HG02588 (cell line): ENCODE data around the gene DDIT3.
"Not testable (repeated sequence)": the region's sequence is repeated elsewhere in the genome, so short reads cannot be mapped to it uniquely, and the experiment has no call there.

Source experiments
- ATAC-seq: cut with Tn5 transposase; IDR thresholded peaks from one replicate; pipeline ENCODE4 v1.9.1; 2021; ENCODE audit warnings: mild to moderate bottlenecking, moderate library complexity; ENCODE audit not compliant: unreplicated experiment

The DDIT3 gene

GRCh38 chr12:57514246-57514645 lies 6.1 kb downstream of the DDIT3 start:
- ATAC-seq: not testable (repeated sequence)

DNA sequence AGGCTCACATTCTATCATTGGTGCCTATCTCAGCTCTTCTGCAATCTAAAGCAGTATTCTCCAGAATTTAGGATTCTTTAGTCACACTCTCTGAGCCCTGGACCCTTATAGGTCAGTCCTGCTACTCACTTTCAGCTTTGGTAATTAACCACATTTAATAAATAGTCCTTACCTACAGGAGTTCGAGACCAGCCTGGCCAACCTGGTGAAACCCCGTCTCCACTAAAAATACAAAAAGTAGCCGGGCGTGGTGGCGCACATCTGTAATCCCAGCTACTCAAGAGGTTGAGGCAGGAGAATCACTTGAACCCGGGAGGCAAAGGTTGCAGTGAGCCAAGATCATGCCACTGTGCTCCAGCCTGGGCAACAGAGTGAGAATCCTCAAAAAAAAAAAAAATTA lies 6.6 kb downstream of the DDIT3 start:
- not testable (repeated sequence) for ATAC-seq

- ATAC-seq: no peak
Observed at GRCh38 chr12:57513266-57513665, 7.0 kb downstream of the DDIT3 start.

DNA sequence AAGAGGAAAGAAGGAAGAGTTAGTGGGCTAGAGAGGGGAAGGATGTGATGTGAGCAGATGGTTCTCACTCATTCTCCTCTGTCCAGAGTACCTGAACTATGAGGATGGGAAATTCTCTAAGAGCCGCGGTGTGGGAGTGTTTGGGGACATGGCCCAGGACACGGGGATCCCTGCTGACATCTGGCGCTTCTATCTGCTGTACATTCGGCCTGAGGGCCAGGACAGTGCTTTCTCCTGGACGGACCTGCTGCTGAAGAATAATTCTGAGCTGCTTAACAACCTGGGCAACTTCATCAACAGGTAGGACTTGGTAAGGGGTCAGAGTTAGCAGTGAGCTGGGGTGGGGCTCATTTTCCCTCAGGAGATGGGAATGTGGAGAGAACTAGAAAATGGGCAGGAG lies 7.6 kb downstream of the DDIT3 start:
- ATAC-seq: no peak

DNA sequence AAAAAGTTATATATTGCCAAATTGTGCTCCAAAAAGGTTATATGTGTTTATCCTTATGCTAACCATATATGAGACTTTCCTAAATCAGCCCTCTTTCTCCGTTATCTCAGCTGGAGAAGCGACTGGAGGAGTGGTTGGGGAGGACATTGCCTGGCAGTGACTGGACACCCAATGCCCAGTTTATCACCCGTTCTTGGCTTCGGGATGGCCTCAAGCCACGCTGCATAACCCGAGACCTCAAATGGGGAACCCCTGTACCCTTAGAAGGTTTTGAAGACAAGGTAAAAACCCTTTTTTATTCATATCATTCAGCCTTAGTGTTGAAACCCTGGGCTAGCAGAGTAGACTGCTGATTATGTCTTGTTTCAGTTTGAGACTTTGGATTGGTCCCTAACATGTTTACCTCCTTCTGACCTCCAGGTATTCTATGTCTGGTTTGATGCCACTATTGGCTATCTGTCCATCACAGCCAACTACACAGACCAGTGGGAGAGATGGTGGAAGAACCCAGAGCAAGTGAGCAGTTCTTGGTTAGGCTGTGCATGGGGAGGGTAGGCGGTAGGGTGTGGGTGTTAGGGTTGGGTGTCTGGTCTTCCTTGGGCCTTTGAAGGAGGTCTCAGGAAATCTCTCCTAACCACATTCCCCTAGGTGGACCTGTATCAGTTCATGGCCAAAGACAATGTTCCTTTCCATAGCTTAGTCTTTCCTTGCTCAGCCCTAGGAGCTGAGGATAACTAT lies 8.6 kb downstream of the DDIT3 start:
- no peak for ATAC-seq

DNA sequence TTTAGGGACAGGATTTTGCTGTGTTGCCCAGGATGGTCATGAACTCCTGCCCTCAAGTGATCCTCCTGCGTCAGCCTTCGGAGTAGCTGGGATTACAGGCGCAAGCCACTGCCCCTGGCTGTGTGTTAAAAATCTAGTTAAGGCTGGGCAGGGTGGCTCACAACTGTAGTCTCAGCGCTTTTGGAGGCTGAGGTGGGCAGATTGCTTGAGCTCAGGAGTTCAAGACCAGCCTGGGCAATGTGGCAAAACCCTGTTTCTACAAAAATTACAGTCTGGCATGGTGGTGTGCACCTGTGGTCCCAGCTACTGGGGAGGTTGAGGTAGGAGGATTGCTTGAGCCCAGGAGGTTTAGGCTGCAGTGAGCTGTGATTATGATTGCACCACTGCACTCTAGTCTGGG lies 9.2 kb downstream of the DDIT3 start:
- no peak for ATAC-seq

DNA sequence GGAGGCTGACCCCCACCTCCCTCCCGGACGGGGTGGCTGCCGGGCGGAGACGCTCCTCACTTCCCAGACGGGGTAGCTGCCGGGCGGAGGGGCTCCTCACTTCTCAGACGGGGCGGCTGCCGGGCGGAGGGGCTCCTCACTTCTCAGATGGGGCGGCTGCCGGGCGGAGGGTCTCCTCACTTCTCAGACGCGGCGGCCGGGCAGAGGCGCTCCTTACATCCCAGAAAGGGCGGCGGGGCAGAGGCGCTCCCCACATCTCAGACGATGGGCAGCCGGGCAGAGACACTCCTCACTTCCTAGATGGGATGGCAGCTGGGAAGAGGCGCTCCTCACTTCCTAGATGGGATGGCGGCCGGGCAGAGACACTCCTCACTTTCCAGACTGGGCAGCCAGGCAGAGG lies 12.5 kb downstream of the DDIT3 start:
- not testable (repeated sequence) for ATAC-seq

DNA sequence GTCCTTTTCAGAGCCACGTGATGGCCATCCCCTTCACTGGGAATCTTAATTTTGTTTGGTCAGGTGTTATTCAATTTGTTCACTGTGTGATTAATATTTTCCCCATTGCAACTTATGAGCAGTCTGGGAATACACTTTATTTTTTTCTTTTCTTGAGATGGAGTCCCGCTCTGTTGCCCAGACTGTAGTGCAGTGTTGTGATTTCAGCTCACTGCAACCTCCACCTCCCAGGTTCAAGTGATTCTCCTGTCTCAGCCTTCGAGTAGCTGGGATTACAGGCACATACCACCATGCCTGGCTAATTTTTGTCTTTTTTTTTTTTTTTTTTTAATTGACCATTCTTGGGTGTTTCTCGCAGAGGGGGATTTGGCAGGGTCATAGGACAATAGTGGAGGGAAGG lies 13.8 kb downstream of the DDIT3 start:
- not testable (repeated sequence) for ATAC-seq

DNA sequence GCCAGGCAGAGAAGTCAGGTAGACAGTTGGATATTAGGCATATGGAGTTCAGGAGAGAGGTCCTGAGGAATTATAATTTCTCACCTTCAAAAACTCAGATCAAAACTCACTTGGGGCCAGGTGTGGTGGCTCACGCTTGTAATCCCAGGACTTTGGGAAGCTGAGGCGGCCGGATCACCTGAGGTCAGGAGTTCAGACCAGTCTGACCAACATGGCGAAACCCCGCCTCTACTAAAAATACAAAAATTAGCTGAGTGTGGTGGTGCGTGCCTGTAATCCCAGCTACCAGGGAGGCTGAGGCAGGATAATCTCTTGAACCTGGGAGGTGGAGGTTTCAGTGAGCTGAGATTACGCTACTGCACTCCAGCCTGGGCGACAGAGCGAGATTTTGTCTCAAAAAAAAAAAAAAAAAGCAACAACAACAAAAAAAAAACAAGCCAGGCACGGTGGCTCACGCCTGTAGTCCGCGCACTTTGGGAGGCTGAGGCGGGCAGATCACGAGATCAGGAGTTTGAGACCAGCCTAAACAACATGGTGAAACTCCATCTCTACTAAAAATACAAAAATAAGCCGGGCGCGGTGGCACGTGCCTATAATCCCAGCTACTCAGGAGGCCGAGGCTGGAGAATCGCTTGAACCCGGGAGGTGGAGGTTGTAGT lies 17.9 kb downstream of the DDIT3 start:
- ATAC-seq: not testable (repeated sequence)

DNA sequence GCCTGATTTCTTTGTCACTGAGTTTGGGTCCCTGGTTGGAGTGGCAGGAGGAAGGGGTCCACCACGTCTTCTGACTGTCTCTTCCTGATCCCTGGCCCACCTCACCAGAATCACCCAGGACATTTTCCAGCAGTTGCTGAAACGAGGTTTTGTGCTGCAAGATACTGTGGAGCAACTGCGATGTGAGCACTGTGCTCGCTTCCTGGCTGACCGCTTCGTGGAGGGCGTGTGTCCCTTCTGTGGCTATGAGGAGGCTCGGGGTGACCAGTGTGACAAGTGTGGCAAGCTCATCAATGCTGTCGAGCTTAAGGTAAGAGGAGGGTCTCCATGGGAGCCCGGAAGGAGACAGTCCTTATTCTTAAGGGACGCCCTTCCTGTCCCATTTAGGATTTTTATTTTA lies 20.1 kb downstream of the DDIT3 start:
- no peak for ATAC-seq

- no peak for ATAC-seq
Observed at GRCh38 chr12:57498571-57498970, 21.7 kb downstream of the DDIT3 start.

- ATAC-seq: no peak
Observed at GRCh38 chr12:57498132-57498502, 22.2 kb downstream of the DDIT3 start.

- no peak for ATAC-seq
Observed at GRCh38 chr12:57497223-57498131, 22.8 kb downstream of the DDIT3 start.

DNA sequence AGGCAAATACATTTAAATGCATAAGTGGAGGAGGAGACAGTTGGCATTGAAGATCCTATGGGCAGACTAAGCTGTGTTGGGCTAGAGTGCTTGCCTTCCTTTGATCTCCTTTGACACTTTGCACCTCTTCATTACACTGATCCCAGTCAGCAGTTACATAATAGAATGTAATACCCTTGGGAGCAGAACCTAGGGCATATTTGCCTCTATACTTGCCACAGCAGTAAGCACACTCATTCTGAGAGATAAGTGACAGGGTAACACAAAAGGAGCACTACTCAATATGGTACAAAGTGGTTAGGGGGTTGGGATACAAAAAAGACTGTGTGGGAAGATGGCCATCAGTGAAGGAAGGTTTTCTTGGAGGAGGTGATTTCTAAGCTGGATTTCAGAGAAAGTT lies 23.5 kb downstream of the DDIT3 start:
- ATAC-seq: no peak

GRCh38 chr12:57495051-57495701 lies 25.1 kb downstream of the DDIT3 start:
- ATAC-seq: not testable (repeated sequence)

- no peak for ATAC-seq
Observed at GRCh38 chr12:57491393-57492280, 28.7 kb downstream of the DDIT3 start.

- no peak for ATAC-seq
Observed at GRCh38 chr12:57490126-57490525, 30.2 kb downstream of the DDIT3 start.

GRCh38 chr12:57489157-57489641 lies 31.1 kb downstream of the DDIT3 start:
- ATAC-seq: no peak

DNA sequence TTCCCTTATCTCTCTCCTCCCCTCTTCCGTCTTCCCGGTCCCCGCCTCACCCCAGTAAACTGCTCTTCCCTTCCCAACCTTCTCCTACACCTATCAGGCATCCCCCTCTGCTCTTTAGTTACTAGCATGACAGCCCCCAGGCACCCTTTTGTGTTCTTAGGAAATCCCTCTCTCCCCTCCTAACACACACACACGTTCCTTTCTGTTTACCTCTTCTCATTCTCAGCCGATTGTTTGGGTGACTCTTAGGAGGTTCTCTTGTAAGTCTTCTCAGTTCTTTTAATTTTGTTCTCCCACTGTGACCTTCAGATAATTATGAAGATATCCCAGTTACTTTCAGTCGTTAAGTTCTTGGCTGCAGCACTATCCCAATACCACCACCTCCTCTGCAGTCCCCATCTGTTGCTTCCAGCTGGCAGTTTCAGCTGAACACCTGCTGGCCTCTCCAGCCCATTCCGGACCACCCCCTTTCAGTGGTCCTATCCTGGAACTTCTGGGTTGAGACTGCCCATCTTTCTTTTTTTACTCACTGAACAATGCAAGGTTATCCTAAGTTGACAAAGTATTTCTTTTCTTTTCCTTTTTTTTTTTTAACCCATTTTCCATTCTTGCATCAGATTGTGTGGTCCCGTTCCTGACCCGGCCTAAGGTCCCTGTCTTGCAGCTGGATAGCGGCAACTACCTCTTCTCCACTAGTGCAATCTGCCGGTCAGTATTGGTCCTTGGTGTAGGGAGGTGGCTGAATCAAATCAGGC lies 31.7 kb downstream of the DDIT3 start:
- no peak for ATAC-seq
